AG04449 (cell line): ENCODE measurements around the gene ADGRB3.

Experiments used
- CTCF ChIA-PET: fragments of 350-600 bp; formaldehyde crosslinking; extraction: SDS; loops from one replicate; lab custom pipeline; 2021; ENCODE audit warnings: antibody characterized with exemption; lab: Yijun Ruan, JAX
- POLR2A ChIA-PET: fragments of 400-600, 350-600 bp; formaldehyde crosslinking; extraction: SDS; loops from one replicate; lab custom pipeline; 2020; ENCODE audit warnings: antibody characterized with exemption, inconsistent platforms; lab: Yijun Ruan, JAX
- DNase-seq: peaks from one replicate; pipeline ENCODE4 v3.0.0-alpha.2; 2010; ENCODE audit warnings: low read depth, low spot score
- H3K4me3 ChIP-seq: 2 replicates; pipeline ENCODE4 v1.5.1; 2011; ENCODE audit warnings: low read depth, mild to moderate bottlenecking, control low read depth, low read length
- TF ChIP-seq, protein P1 (sequence below): IDR thresholded peaks from one replicate; pipeline ENCODE4 v1.5.1; 2011; ENCODE audit warnings: mild to moderate bottlenecking, moderate library complexity, low read length, control low read depth, inconsistent platforms; ENCODE audit not compliant: insufficient read depth; ENCODE audit errors: missing control alignments

Gene ADGRB3

GRCh38 chr6:68640491-68640835 is 5.4 kb downstream of the ADGRB3 start:
- POLR2A ChIA-PET = no interaction called here
- DNase-seq = no peak
- CTCF ChIA-PET = no interaction called here
- TF ChIP-seq, protein P1, sequence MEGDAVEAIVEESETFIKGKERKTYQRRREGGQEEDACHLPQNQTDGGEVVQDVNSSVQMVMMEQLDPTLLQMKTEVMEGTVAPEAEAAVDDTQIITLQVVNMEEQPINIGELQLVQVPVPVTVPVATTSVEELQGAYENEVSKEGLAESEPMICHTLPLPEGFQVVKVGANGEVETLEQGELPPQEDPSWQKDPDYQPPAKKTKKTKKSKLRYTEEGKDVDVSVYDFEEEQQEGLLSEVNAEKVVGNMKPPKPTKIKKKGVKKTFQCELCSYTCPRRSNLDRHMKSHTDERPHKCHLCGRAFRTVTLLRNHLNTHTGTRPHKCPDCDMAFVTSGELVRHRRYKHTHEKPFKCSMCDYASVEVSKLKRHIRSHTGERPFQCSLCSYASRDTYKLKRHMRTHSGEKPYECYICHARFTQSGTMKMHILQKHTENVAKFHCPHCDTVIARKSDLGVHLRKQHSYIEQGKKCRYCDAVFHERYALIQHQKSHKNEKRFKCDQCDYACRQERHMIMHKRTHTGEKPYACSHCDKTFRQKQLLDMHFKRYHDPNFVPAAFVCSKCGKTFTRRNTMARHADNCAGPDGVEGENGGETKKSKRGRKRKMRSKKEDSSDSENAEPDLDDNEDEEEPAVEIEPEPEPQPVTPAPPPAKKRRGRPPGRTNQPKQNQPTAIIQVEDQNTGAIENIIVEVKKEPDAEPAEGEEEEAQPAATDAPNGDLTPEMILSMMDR = no peak
- no peak overlapping the region for H3K4me3 ChIP-seq

GRCh38 chr6:68641172-68641571 is 6.1 kb downstream of the ADGRB3 start:
- TF ChIP-seq, protein P1 = no peak
- no peak overlapping the region for H3K4me3 ChIP-seq
- no peak for DNase-seq
- POLR2A ChIA-PET = no interaction called here
- CTCF ChIA-PET = no interaction called here

- ChIA-PET POLR2A (no interaction called here), CTCF (no interaction called here)
- no peak overlapping the region for H3K4me3 ChIP-seq
- DNase-seq = no peak
- TF ChIP-seq, protein P1 = no peak
Observed at GRCh38 chr6:68642081-68642480, 7.0 kb downstream of the ADGRB3 start.

GRCh38 chr6:68642977-68643376 is 7.9 kb downstream of the ADGRB3 start:
- ChIA-PET CTCF (no interaction called here), POLR2A (no interaction called here)
- no peak overlapping the region for H3K4me3 ChIP-seq
- DNase-seq = no peak
- TF ChIP-seq, protein P1 = no peak

DNA sequence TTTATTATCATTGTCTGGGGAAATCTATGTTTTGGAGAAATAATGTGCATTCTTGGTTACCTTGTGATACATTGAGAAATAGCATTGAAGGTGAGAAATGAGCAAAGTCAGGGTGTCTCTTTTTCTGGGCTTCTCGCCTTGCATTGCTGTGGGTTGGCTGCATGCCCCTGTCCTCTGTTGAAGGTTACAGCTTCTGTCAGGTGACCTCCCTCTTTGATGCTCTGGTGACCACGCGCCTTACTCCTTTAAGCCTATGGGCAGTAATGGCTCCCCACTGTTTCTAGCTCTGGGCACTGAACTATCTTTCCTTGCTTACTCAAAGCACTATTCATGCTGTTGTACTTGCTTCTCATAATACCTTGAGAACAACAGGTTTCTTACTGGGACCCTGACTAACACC is 14.6 kb downstream of the ADGRB3 start:
- CTCF ChIA-PET = interaction anchor here (1.1 kb wide), 1 partner anchor 12 kb away, joined by 3 read pairs; no protein-coding TSS in a partner anchor
- TF ChIP-seq, protein P1 = no peak
- DNase-seq = no peak
- POLR2A ChIA-PET = no interaction called here
- no peak overlapping the region for H3K4me3 ChIP-seq

DNA sequence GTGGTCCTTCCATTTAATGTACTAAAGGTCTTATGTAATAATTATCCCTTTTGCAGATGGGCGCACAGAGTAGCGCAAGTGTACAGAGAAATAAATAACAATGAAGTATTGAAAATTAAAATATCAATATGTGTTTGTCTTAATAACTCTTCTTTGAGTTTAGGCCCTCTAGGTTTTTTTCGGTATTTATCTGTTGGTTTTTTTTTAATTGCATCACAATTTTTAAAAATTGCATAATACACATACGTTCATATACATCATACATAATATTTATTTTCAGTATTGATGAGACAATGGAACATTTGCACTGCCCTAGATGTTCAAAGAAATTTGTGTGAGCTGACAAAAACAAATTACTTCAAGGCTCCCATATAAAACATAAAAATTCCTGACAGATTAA is 15.1 kb downstream of the ADGRB3 start:
- no peak for DNase-seq
- ChIA-PET POLR2A (no interaction called here), CTCF (no interaction called here)
- H3K4me3 ChIP-seq = no peak overlapping the region
- TF ChIP-seq, protein P1 = no peak
